Epithelial cell of prostate (primary cell): ENCODE results near the gene CERS6.

Experiments
- DNase-seq: peaks from one replicate; pipeline ENCODE4 v3.0.0-alpha.2; 2011; ENCODE audit warnings: low read depth, low spot score
- H3K27ac ChIP-seq: fragments of 450-650 bp; 2 replicates; pipeline ENCODE4 v1.5.1; 2017; ENCODE audit warnings: mild to moderate bottlenecking

CERS6 gene

GRCh38 chr2:168561991-168562390 is 105.9 kb downstream of the CERS6 start:
- no peak overlapping the region for H3K27ac ChIP-seq
- no peak for DNase-seq

- DNase-seq: no peak
- no peak overlapping the region for H3K27ac ChIP-seq
Measured at GRCh38 chr2:168562971-168563370, 106.9 kb downstream of the CERS6 start.

GRCh38 chr2:168564641-168565040 is 108.6 kb downstream of the CERS6 start:
- no peak for DNase-seq
- H3K27ac ChIP-seq: no peak overlapping the region

- no peak overlapping the region for H3K27ac ChIP-seq
- DNase-seq: peak; percentile 78
Measured at GRCh38 chr2:168565112-168565511, 109.0 kb downstream of the CERS6 start.

- no peak for DNase-seq
- no peak overlapping the region for H3K27ac ChIP-seq
Measured at GRCh38 chr2:168565512-168565911, 109.4 kb downstream of the CERS6 start.

- no peak for DNase-seq
- H3K27ac ChIP-seq: no peak overlapping the region
Measured at GRCh38 chr2:168566974-168567665, 111.0 kb downstream of the CERS6 start.

- DNase-seq: no peak
- no peak overlapping the region for H3K27ac ChIP-seq
Measured at GRCh38 chr2:168567836-168568235, 111.8 kb downstream of the CERS6 start.

- no peak for DNase-seq
- no peak overlapping the region for H3K27ac ChIP-seq
Measured at GRCh38 chr2:168568476-168569267, 112.6 kb downstream of the CERS6 start.

GRCh38 chr2:168571061-168571460 is 115.0 kb downstream of the CERS6 start:
- DNase-seq: peak; percentile 27
- H3K27ac ChIP-seq: peak overlapping the region; percentile 36

- no peak overlapping the region for H3K27ac ChIP-seq
- DNase-seq: no peak
Measured at GRCh38 chr2:168573128-168573903, 117.2 kb downstream of the CERS6 start.

GRCh38 chr2:168574856-168575630 is 119.0 kb downstream of the CERS6 start:
- H3K27ac ChIP-seq: no peak overlapping the region
- no peak for DNase-seq

GRCh38 chr2:168577885-168578284 is 121.8 kb downstream of the CERS6 start:
- H3K27ac ChIP-seq: no peak overlapping the region
- no peak for DNase-seq

GRCh38 chr2:168583064-168583709 is 127.1 kb downstream of the CERS6 start:
- H3K27ac ChIP-seq: peak overlapping the region; percentile 89
- no peak for DNase-seq

GRCh38 chr2:168583710-168584521 is 127.8 kb downstream of the CERS6 start:
- peak; percentile 65 for DNase-seq
- peak overlapping the region; percentile 89 for H3K27ac ChIP-seq

GRCh38 chr2:168584911-168585310 is 128.8 kb downstream of the CERS6 start:
- DNase-seq: no peak
- peak overlapping the region; percentile 89 for H3K27ac ChIP-seq

- H3K27ac ChIP-seq: no peak overlapping the region
- no peak for DNase-seq
Measured at GRCh38 chr2:168585700-168586099, 129.6 kb downstream of the CERS6 start.

GRCh38 chr2:168587307-168587706 is 131.2 kb downstream of the CERS6 start:
- H3K27ac ChIP-seq: no peak overlapping the region
- DNase-seq: no peak

GRCh38 chr2:168589236-168590211 is 133.5 kb downstream of the CERS6 start:
- DNase-seq: no peak
- H3K27ac ChIP-seq: no peak overlapping the region
